Lower leg skin (tissue), 3 donors: Measurements from ENCODE around the gene CNN3.

Experiments
- CTCF ChIP-seq, 3 donors: fragments of 450-650 bp; IDR thresholded peaks; one replicate each; pipeline ENCODE4 v1.5.1; 2016; ENCODE audit warnings: antibody characterized with exemption in 3 of 3, mild to moderate bottlenecking in 3 of 3, moderate library complexity in 2 of 3
- POLR2A ChIP-seq, 2 donors: fragments of 450-650 bp; IDR thresholded peaks; one replicate each; pipeline ENCODE4 v1.6.1; 2016 to 2017; ENCODE audit warnings: antibody characterized with exemption in 2 of 2, mild to moderate bottlenecking in 1 of 2, moderate library complexity in 1 of 2

DNA sequence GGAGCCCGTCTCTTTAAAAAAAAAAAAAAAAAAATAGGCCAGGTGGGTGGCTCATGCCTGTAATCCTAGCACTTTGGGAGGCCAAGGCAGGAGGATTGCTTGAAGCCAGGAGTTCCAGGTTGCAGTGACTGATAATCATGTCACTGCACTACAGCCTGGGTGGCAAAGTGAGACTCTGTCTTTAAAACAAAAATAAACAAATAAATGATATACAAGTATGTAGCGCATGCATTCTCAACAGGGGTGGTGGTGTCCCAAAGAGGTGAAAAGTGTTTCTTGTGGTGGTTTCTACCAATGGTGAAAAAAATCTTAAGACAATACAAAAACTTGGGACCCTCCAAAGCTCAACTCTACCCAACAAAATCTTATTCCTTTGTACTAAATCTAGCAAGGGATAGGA, 17.9 kb downstream of the CNN3 start:
- TF ChIP-seq POLR2A (IDR thresholded peaks at IDR 0.05) (no peak), CTCF (IDR thresholded peaks at IDR 0.05) (no peak)
